Pulmonary artery endothelial cell (primary cell): Measurements from ENCODE around the gene MEGF11. TPM values are rescaled to one million over a fixed set of nuclear protein-coding genes. Genes with fewer than 3 reads are reported as not detected.
"Not testable (repeated sequence)": the region's sequence is repeated elsewhere in the genome, so short reads cannot be mapped to it uniquely, and the experiment has no call there.

Experiments
- DNase-seq: peaks from one replicate; pipeline ENCODE4 v3.0.0-alpha.2; 2011; ENCODE audit warnings: low read depth, low spot score
- total RNA-seq: library from RNA; depleted of rRNA; stranded (reverse); fragments of >200 nt; gene quantifications from 2 replicates; pipeline ENCODE4 v1.2.3, GENCODE V29; 2014

Gene MEGF11
- total RNA-seq, 1 donor from 2014 or later = under 0.01 TPM

DNA sequence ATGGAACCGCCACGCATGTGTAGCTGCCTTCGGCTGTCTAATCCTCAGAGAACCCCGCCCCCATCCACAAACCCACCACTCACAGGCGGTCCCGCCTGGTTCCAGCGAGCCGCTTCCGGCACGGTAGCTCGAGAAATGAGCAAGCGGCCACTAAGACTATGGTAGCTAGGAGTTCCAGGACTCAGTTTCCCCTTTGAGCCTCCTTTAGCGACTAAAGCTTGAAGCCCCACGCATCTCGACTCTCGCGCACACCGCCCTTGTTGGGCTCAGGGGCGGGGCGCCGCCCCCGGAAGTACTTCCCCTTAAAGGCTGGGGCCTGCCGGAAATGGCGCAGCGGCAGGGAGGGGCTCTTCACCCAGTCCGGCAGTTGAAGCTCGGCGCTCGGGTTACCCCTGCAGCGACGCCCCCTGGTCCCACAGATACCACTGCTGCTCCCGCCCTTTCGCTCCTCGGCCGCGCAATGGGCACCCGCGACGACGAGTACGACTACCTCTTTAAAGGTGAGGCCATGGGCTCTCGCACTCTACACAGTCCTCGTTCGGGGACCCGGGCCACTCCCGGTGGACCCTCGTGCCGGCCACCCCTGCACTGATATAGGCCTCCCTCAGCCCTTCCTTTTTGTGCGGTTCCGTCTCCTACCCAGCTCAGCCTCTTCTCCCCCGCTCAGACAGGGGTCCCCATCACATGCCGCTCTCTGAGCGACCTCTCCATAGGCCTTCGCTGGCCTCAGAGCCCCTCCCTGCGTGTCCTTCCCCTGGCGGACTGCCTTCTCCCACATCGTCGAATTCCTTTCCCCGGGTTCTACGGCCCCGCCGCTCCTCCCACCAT lies 384.2 kb downstream of the MEGF11 start, which contains the start of gene RAB11A:
Gene RAB11A (plus strand): TSS at position 366 of the 828 bp plus-strand sequence. CDS start 95 bp downstream, at position 461.
- DNase-seq = peak; percentile 85

DNA sequence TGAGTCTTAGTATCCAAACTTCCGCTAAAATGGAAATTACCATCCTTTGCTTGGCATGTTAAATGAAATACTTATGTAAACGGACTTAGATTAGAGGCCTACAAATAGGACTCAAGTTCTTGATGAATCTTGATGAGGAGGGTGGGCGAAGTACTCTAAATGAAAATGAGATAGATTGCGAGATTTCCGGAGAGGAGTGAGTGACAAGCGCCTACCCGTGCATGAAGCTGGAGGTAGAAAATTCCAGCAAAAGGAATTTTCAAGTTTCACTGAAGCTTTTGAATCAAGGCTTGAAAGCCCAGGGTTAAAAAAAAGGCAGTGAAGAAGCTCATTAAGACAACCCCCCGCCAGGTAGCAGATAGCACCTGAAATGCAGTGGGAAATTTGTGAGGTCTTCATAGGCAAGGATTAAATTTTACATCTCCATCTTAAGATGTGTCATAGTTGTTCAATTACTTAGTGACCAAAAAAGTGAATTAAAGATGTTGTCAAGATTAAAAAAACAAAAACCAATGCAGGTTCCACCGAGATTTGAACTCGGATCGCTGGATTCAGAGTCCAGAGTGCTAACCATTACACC lies 384.9 kb downstream of the MEGF11 start:
- no peak for DNase-seq

DNA sequence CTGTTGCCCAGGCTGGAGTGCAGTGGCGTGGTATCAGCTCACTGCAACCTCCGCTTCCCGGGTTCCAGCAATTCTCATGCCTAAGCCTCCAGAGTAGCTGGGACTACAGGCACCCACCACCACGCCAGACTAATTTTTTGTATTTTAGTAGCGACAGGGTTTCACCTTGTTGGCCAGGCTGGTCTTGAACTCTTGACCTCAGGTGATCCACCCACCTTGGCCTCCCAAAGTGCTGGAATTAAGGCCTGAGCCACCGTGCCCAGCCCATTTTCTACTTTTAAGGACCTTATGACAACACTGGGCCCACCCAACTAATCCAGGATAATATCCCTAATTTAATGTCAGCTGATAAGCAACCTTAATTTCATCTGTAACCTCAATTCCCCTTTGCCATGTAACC lies 385.6 kb downstream of the MEGF11 start:
- DNase-seq = not testable (repeated sequence)

DNA sequence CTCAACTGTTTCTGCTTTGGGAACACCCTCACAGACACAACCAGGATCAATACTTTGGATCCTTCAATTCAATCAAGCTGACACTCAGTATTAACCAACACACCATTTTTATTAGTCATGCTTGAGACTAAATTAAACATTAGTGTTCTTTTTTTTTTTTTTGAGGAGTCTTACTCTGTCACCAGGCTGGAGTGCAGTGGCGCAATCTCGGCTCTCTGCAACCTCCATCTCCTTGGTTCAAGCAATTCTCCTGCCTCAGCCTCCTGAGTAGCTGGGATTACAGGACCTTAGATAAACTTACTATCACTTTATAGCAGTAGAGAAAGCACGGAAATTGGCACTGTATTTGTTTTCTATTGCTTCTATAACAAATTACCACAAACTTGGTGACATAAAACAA lies 386.3 kb downstream of the MEGF11 start:
- DNase-seq = no peak

DNA sequence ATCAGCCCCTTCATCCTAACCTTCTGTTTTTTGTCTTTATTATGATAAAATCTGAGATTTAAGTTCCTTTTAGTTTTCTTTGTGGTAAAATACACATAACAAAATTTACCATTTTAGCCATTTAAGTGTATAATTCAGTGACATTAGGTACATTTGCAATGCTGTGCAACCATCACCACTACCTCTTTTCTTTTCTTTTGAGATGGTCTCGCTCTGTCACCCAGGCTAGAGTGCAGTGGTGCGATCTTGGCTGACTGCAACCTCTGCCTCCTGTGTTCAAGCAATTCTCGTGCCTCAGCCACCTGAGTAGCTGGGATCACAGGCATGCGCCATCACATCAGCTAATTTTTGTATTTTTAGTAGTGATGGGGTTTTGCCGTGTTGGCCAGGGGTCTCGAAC lies 390.4 kb downstream of the MEGF11 start:
- DNase-seq = no peak

DNA sequence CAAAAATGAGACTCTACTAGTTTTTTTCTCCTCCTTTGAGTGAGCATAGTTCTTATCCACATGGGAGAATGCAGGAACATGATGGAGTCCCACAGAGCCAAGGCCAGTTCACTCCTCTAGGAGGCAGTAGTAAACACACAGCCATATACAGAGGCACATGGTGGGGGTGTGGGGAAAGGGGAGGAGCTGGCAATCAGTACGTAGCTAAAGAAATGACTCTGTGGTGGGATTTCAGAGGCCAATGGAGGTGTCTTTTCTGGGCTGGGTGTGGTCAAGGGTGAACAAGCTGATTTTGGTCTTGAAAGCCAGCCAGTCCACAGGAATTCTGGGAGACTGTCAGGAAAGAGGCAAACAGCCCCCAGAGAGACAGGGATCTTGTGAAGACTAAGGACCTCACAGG lies 390.9 kb downstream of the MEGF11 start:
- no peak for DNase-seq

DNA sequence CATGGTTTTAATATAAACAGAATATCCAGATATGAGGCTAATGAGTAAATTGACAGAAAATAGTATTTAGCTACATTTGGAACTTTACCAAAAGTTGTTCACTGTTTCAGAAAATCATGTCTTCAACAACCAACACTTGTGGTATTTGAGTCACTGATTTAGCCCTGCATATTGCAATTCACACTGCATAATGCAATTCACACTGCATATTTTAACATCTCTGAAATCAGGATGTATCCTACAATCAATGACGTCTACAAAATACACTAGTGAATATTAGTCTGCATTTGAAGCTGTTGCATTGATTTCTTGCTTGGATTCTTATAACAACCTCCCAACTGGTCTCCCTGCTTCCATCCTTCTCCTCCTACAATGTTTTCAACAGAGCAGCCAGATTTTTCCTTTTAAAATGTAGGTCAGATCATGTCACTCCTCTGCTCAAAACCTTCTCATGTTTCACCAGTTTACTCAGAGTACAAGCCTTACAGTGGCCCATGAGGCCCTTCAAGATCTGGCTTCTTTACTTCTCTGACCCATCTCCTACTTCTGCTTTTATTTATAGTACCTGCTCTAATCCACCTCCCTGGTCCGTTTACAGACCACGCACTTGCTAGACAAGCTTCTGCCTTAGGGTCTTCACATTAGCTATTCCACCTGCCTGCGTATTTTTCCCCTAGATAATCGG lies 395.7 kb downstream of the MEGF11 start:
- no peak for DNase-seq

DNA sequence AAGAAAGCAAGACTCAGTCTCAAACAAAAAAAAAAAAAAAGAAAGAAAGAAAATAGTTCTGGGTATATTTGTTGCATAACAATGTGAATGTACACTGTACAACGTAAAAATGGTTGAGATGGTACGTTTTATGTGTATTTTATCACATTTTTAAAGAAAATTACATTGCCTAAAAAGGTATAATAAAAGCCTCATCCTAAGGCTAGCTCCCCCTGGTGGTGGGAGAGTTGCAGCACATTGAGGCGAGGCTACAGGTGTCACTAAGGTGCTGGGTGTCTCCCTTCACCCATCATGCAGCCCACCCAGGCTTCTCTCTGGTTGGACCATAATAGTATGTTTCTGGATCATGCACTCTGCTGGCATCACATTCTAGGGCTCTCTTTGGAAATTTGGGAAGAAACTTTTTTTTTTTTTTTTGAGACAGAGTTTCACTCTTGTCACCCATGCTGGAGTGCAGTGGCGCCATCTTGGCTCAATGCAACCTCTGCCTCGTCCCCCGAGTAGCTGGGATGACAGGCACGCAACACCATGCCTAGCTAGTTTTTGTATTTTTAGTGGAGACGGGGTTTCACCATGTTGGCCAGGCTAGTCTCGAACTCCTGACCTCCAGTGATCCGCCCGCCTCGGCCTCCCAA lies 396.6 kb downstream of the MEGF11 start:
- DNase-seq = no peak

DNA sequence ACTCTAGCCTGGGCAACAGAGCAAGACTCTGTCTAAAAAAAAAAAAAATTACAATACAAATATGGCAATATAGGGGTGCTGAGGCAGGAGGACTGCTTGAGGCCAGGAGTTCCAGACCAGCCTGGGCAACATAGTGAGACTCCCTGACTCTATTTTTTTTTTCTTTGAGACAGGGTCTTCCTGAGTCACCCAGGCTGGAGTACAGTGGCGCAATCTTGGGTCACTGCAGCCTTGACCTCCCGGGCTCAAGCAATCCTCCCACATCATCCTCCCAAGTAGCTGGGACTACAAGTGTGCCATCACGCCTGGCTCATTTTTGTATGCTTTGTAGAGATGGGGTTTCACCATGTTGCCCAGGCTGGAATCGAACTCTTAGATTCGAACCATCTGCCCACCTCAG lies 401.6 kb downstream of the MEGF11 start:
- no peak for DNase-seq

DNA sequence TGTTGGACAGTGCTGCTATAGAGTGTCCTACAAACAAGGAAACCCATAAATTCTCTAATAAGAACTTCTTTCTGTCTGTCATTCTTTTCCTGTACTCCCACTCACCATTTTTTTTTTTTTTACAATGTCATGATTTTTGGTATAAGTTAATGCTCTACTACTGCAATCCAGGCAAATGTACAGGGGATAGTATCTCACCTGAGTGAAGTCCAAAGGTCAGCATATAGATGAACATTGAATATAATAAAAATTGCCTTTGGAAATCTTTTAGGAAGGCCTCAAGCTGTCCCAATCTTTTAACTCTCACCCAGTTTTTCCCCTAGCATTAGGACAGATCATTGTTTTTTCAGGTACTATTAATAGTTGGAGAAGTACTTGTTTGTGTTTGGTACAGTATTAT lies 405.6 kb downstream of the MEGF11 start:
- no peak for DNase-seq

DNA sequence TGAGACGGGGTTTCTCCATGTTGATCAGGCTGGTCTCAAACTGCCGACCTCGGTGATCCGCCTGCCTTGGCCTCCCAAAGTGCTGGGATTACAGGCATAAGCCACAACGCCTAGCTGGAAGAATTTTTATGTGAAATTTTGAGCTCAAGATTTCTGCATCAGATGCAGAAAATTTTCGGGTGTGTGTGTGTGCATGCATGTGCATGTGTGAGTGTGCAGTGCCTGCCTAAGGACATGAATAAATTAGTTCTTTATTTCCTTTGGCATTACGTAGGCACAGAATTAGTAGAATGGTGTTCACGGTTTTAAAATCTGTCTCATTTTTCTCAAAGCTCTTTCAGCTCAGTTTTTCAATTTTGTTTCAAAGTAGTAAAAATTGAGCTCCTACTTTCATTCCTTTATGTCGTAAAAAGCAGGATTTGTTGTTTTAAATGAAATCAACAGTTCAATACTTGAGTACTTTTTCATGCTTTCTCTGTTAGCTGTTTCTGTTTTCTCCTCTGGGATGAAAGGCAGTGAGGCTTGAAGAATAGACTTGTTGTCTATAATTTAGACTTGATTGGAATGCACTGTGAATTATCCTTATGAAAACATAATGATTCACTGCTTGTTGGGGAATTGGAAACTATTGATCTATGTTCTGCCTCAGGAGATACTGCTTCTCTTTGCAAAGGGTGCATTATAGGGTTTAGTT lies 407.6 kb downstream of the MEGF11 start:
- DNase-seq = no peak

Other genes with a start within 250 kb of the MEGF11 start
- gene DIS3L, start 39.8 kb upstream of the MEGF11 start, total RNA-seq = 23.3 and 25.2 TPM in 2 replicates
- 14.0 and 17.6 TPM in 2 replicates for gene TIPIN, start 102.9 kb upstream of the MEGF11 start, total RNA-seq
- 62.7 and 67.5 TPM in 2 replicates for gene MAP2K1, start 133.2 kb upstream of the MEGF11 start, total RNA-seq
- gene SNAPC5, start 244.0 kb upstream of the MEGF11 start, total RNA-seq = 17.7 and 18.8 TPM in 2 replicates